ENCODE measurements around the gene ARMC2.

- TF ChIP-seq CTCF (conservative IDR thresholded peaks at IDR 0.05; ENCODE audit: low read length) (no peak), EZH2phosphoT487 (IDR thresholded peaks at IDR 0.05; ENCODE audit: borderline replicate concordance) (no peak)
These were observed 28.2 kb upstream of the ARMC2 start for GRCh38 chr6:108820006-108820405.
